GM11168 (cell line): Measurements from ENCODE around the gene FLRT2.

ENCODE experiments used
- in situ Hi-C: fragments of 300-500 bp; cut with MboI; formaldehyde crosslinking; loops from one replicate; pipeline ENCODE4 v1.12.0; 2022; ENCODE audit warnings: low sequenced_read_pairs; ENCODE audit not compliant: unreplicated experiment

The FLRT2 gene

GRCh38 chr14:85558505-85558904, 28.6 kb downstream of the FLRT2 start:
- in situ Hi-C loops: no loop called here

- in situ Hi-C loops: no loop called here
Measured at GRCh38 chr14:85562630-85563029, 32.7 kb downstream of the FLRT2 start.

GRCh38 chr14:85564841-85565527, 35.0 kb downstream of the FLRT2 start:
- in situ Hi-C loops: no loop called here

GRCh38 chr14:85565862-85566296, 35.9 kb downstream of the FLRT2 start:
- in situ Hi-C loops: no loop called here

- in situ Hi-C loops: no loop called here
Measured at GRCh38 chr14:85566603-85567002, 36.7 kb downstream of the FLRT2 start.

- in situ Hi-C loops: no loop called here
Measured at GRCh38 chr14:85572011-85572410, 42.1 kb downstream of the FLRT2 start.

GRCh38 chr14:85572845-85573244, 42.9 kb downstream of the FLRT2 start:
- in situ Hi-C loops: no loop called here

GRCh38 chr14:85573406-85573805, 43.5 kb downstream of the FLRT2 start:
- in situ Hi-C loops: no loop called here

- in situ Hi-C loops: no loop called here
Measured at GRCh38 chr14:85574853-85575616, 45.1 kb downstream of the FLRT2 start.

GRCh38 chr14:85575617-85575898, 45.6 kb downstream of the FLRT2 start:
- in situ Hi-C loops: no loop called here

GRCh38 chr14:85576218-85576617, 46.3 kb downstream of the FLRT2 start:
- in situ Hi-C loops: no loop called here

GRCh38 chr14:85576848-85577542, 47.1 kb downstream of the FLRT2 start:
- in situ Hi-C loops: no loop called here

GRCh38 chr14:85577543-85578114, 47.7 kb downstream of the FLRT2 start:
- in situ Hi-C loops: no loop called here

GRCh38 chr14:85578357-85578756, 48.4 kb downstream of the FLRT2 start:
- in situ Hi-C loops: no loop called here

- in situ Hi-C loops: no loop called here
Measured at GRCh38 chr14:85578930-85579329, 49.0 kb downstream of the FLRT2 start.

GRCh38 chr14:85579942-85580341, 50.0 kb downstream of the FLRT2 start:
- in situ Hi-C loops: no loop called here

- in situ Hi-C loops: no loop called here
Measured at GRCh38 chr14:85580536-85581140, 50.7 kb downstream of the FLRT2 start.

GRCh38 chr14:85581691-85582090, 51.7 kb downstream of the FLRT2 start:
- in situ Hi-C loops: no loop called here

GRCh38 chr14:85583380-85583779, 53.4 kb downstream of the FLRT2 start:
- in situ Hi-C loops: no loop called here

- in situ Hi-C loops: no loop called here
Measured at GRCh38 chr14:85584481-85584880, 54.5 kb downstream of the FLRT2 start.
